Panc1 (cell line): ENCODE results near the gene FSTL1. TPM values are rescaled to one million over a fixed set of nuclear protein-coding genes. Genes with fewer than 3 reads are reported as not detected.

Experiments used
- ATAC-seq: fragments of 200-7000 bp; cut with Tn5 transposase; 2 replicates; pipeline ENCODE4 v1.9.1; 2020; ENCODE audit warnings: mild to moderate bottlenecking, moderate library complexity
- BruUV-seq: library from RNA; stranded (reverse); fragments of 400-500 nt; replicated peaks from 2 replicates; lab custom pipeline; 2021; lab: Mats Ljungman, UMichigan
- CTCF ChIA-PET: fragments of 300-600 bp; sonication (Branson Sonifier 250); formaldehyde crosslinking; loops from one replicate; lab custom pipeline; 2022; ENCODE audit warnings: antibody characterized with exemption; lab: Charles Lee
- POLR2A ChIA-PET: fragments of 300-600 bp; sonication (Branson Sonifier 250); formaldehyde crosslinking; loops from one replicate; lab custom pipeline; 2022; ENCODE audit warnings: antibody characterized with exemption; lab: Charles Lee
- DNase-seq: peaks from one replicate; pipeline ENCODE4 v3.0.0-alpha.2; 2010; ENCODE audit warnings: low read depth, low spot score
- H3K27ac ChIP-seq: 2 replicates; pipeline ENCODE4 v1.5.1; 2011; ENCODE audit warnings: mild to moderate bottlenecking, low read length, inconsistent platforms
- H3K27me3 ChIP-seq: fragments of 200-500 bp; sonication (Bioruptor generic); 2 replicates; pipeline ENCODE4 v1.6.0; 2014; ENCODE audit warnings: low read length, inconsistent platforms; ENCODE audit not compliant: control insufficient read depth, insufficient read depth
- H3K36me3 ChIP-seq: fragments of 200-500 bp; sonication (Bioruptor generic); 2 replicates; pipeline ENCODE4 v1.5.1; 2014; ENCODE audit warnings: inconsistent platforms, mild to moderate bottlenecking, low read length, moderate library complexity; ENCODE audit not compliant: control insufficient read depth, insufficient read depth
- H3K4me1 ChIP-seq: 2 replicates; pipeline ENCODE4 v1.5.1; 2011; ENCODE audit warnings: inconsistent platforms, mild to moderate bottlenecking, low read length, moderate library complexity; ENCODE audit not compliant: control insufficient read depth, insufficient read depth
- H3K4me3 ChIP-seq, 2 experiments: 2 replicates each; pipeline ENCODE4 v1.5.1; 2011 to 2012; ENCODE audit warnings: low read depth in 2 of 2, low read length in 2 of 2, mild to moderate bottlenecking in 2 of 2, inconsistent platforms in 1 of 2, moderate library complexity in 1 of 2
- H3K9me3 ChIP-seq: fragments of 200-500 bp; sonication (Bioruptor generic); 2 replicates; pipeline ENCODE4 v1.5.1; 2014; ENCODE audit warnings: low read depth, mild to moderate bottlenecking, inconsistent platforms, low read length, moderate library complexity; ENCODE audit not compliant: control insufficient read depth, insufficient read depth
- CTCF ChIP-seq: fragments of 450-650 bp; IDR thresholded peaks from 2 replicates; pipeline ENCODE4 v1.5.1; 2017; ENCODE audit warnings: mild to moderate bottlenecking
- POLR2AphosphoS5 ChIP-seq: IDR thresholded peaks from 2 replicates; pipeline ENCODE4 v1.6.1; 2012; ENCODE audit warnings: mild to moderate bottlenecking, low read depth, low read length, moderate library complexity
- REST ChIP-seq, 2 experiments: IDR thresholded peaks; 2 replicates each; pipeline ENCODE4 v1.6.1; 2011 to 2012; ENCODE audit warnings: low read depth in 2 of 2, control low read depth in 1 of 2, low read length in 1 of 2, mild to moderate bottlenecking in 1 of 2, moderate library complexity in 1 of 2; ENCODE audit not compliant: insufficient read depth in 1 of 2
- SIN3A ChIP-seq: IDR thresholded peaks from 2 replicates; pipeline ENCODE4 v1.6.1; 2012; ENCODE audit warnings: low read depth, mild to moderate bottlenecking, low read length, moderate library complexity, borderline replicate concordance; ENCODE audit not compliant: insufficient read depth
- TCF7L2 ChIP-seq: IDR thresholded peaks from 2 replicates; pipeline ENCODE4 v1.6.1; 2011; ENCODE audit warnings: mild to moderate bottlenecking, low read depth, low read length, inconsistent platforms
- in situ Hi-C: cut with HindIII; loops from 2 replicates; pipeline ENCODE4 v1.10.0; 2016; ENCODE audit warnings: low sequenced_read_pairs, low pct_unique_long_range_greater_than_20kb
- intact Hi-C: fragments of 100-400 bp; cut with micrococcal nuclease; formaldehyde crosslinking; loops from one replicate; pipeline ENCODE4 v1.10.0; 2022; ENCODE audit not compliant: unreplicated experiment
- total RNA-seq: library from RNA; stranded (reverse); gene quantifications from one replicate; pipeline ENCODE4 v1.2.1, GENCODE V29; 2021; ENCODE audit not compliant: unreplicated experiment

The FSTL1 gene
- total RNA-seq, 1 experiment from 2014 or later: 9.2 TPM

DNA sequence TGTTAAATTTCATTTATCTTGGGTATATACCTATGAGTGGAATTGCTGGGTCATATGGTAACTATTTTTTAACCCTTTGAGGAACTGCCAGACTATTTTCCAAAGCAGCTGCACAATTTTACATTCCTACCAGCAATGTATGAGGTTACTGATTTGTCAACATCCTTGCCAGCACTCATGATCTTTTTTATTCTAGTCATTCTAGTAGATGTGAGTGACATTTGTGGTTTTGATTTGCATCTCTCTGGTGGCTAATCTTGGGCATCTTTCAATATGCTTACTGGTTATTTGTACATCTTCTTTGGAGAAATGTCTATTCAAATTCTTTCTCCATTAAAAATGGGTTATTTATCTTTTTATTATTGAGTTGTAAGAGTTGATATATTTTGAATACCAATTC, 80.3 kb downstream of the FSTL1 start:
- ChIA-PET CTCF (no interaction called here), POLR2A (no interaction called here)
- DNase-seq: no peak
- in situ Hi-C loops (no loop called here), intact Hi-C loops (no loop called here)
- Histone ChIP-seq H3K4me3 (no peak overlapping the region), H3K9me3 (no peaks in the 10 kb centered on the region), H3K27ac (no peak overlapping the region), H3K36me3 (no peaks in the 10 kb centered on the region), H3K4me1 (no peaks in the 10 kb centered on the region), H3K27me3 (peaks cover 29% of the 10 kb centered on the region)
- no peak for ATAC-seq
- no peak for TF ChIP-seq TCF7L2
- no peak for TF ChIP-seq REST (IDR thresholded peaks at IDR 0.05; ENCODE audit: insufficient read depth in 1 of 2, low read depth in 2 of 2, low read length in 1 of 2)
- no peak for TF ChIP-seq POLR2AphosphoS5
- TF ChIP-seq SIN3A: no peak
- no peak for TF ChIP-seq CTCF
- no TSS peak for BruUV-seq

DNA sequence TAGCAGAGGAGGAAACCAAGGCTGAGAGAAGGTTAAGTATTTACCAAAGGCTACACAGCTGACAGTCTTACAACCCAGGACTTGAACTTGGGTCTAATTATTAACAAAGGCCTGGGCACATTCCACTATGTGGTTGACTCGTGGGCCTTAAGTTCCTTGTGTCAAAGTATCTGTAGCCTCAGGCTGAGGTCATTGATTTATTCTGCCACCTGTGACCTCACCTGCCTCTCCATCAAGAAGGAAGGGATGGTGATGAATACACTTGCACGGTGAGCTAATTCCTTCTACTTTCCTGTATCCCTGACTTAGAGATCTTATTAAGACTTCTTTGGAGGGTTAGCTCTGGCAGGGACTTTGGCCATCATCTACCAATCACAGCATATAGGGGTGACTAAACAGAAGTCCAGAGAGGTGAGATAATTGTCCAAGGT, 81.7 kb downstream of the FSTL1 start:
- DNase-seq (no peak), ATAC-seq (no peak)
- intact Hi-C loops (no loop called here), in situ Hi-C loops (no loop called here)
- no TSS peak for BruUV-seq
- POLR2A ChIA-PET: no interaction called here
- no peaks in the 10 kb centered on the region for H3K9me3 ChIP-seq
- CTCF ChIA-PET: no interaction called here
- no peaks in the 10 kb centered on the region for H3K36me3 ChIP-seq
- H3K4me3 ChIP-seq: no peak overlapping the region
- TF ChIP-seq SIN3A: no peak
- no peak for TF ChIP-seq CTCF
- no peak for TF ChIP-seq TCF7L2
- TF ChIP-seq POLR2AphosphoS5: no peak
- no peak for TF ChIP-seq REST (IDR thresholded peaks at IDR 0.05; ENCODE audit: insufficient read depth in 1 of 2, low read depth in 2 of 2, low read length in 1 of 2)
- H3K27ac ChIP-seq: no peak overlapping the region
- H3K4me1 ChIP-seq: no peaks in the 10 kb centered on the region
- H3K27me3 ChIP-seq: peaks cover 38% of the 10 kb centered on the region
